Posterior vena cava (tissue), 2 donors: Measurements from ENCODE around the gene PLEKHM3. TPM values are rescaled to one million over a fixed set of nuclear protein-coding genes. Genes with fewer than 3 reads are reported as not detected.
"Not testable (repeated sequence)": the region's sequence is repeated elsewhere in the genome, so short reads cannot be mapped to it uniquely, and the experiment has no call there.

Experiments
- DNase-seq: peaks from one replicate; pipeline ENCODE4 v3.0.0-alpha.2; 2020; ENCODE audit warnings: low spot score
- intact Hi-C, 2 donors: fragments of 100-400 bp; cut with DNase I; formaldehyde crosslinking; loops; one replicate each; pipeline versions ENCODE4 v1.14.1 to v1.14.2; 2022 to 2023
- total RNA-seq, 2 donors: library from RNA; stranded (reverse); fragmentation: NEBNext Ultra II Directional; extraction: Animal tissue kit (Norgen Biotek cat#: 25700); gene quantifications; one replicate each; pipeline ENCODE4 v1.2.1, GENCODE V29; 2021
- donor health status: DM: yes; HTN: yes; CAD: no.
- donor health status: DM: yes; HTN: yes; CAD: no.

PLEKHM3 gene
- total RNA-seq, 2 donors from 2014 or later: 8.9 to 9.8 TPM

- DNase-seq: no peak
- intact Hi-C loops: no loop called here
These were observed 56.1 kb downstream of the PLEKHM3 start for GRCh38 chr2:207969249-207969648.

- DNase-seq: no peak
- intact Hi-C loops: no loop called here
These were observed 58.2 kb downstream of the PLEKHM3 start for GRCh38 chr2:207967121-207967520.

GRCh38 chr2:207960911-207961310 lies 64.4 kb downstream of the PLEKHM3 start:
- no peak for DNase-seq
- intact Hi-C loops: no loop called here

- intact Hi-C loops: no loop called here
- DNase-seq: no peak
These were observed 65.2 kb downstream of the PLEKHM3 start for GRCh38 chr2:207960090-207960489.

GRCh38 chr2:207956771-207957170 lies 68.6 kb downstream of the PLEKHM3 start:
- no peak for DNase-seq
- intact Hi-C loops: no loop called here

- intact Hi-C loops: no loop called here
- DNase-seq: no peak
These were observed 69.9 kb downstream of the PLEKHM3 start for GRCh38 chr2:207955456-207955855.

GRCh38 chr2:207953354-207953753 lies 72.0 kb downstream of the PLEKHM3 start:
- intact Hi-C loops: no loop called here
- DNase-seq: no peak

GRCh38 chr2:207952564-207953345 lies 72.6 kb downstream of the PLEKHM3 start:
- intact Hi-C loops: no loop called here
- no peak for DNase-seq

GRCh38 chr2:207951734-207952470 lies 73.4 kb downstream of the PLEKHM3 start:
- intact Hi-C loops: no loop called here
- no peak for DNase-seq

- intact Hi-C loops: no loop called here
These were observed 74.6 kb downstream of the PLEKHM3 start for GRCh38 chr2:207950761-207951114.

GRCh38 chr2:207950063-207950760 lies 75.1 kb downstream of the PLEKHM3 start:
- DNase-seq: no peak
- intact Hi-C loops: no loop called here

More at GRCh38 chr2:207950761-207951114, 74.6 kb downstream of the PLEKHM3 start:
- DNase-seq: no peak

- DNase-seq, intact Hi-C loops: not testable (repeated sequence)
These were observed 76.1 kb downstream of the PLEKHM3 start for GRCh38 chr2:207949245-207949644.

GRCh38 chr2:207944979-207945600 lies 80.2 kb downstream of the PLEKHM3 start:
- DNase-seq: no peak
- intact Hi-C loops: no loop called here

GRCh38 chr2:207944334-207944733 lies 81.0 kb downstream of the PLEKHM3 start:
- intact Hi-C loops: no loop called here
- no peak for DNase-seq

- intact Hi-C loops: no loop called here
- DNase-seq: no peak
These were observed 85.8 kb downstream of the PLEKHM3 start for GRCh38 chr2:207939342-207940108.

GRCh38 chr2:207938886-207939285 lies 86.4 kb downstream of the PLEKHM3 start:
- no peak for DNase-seq
- intact Hi-C loops: no loop called here

- intact Hi-C loops: no loop called here
- no peak for DNase-seq
These were observed 86.9 kb downstream of the PLEKHM3 start for GRCh38 chr2:207938415-207938814.

- intact Hi-C loops: no loop called here
- no peak for DNase-seq
These were observed 87.5 kb downstream of the PLEKHM3 start for GRCh38 chr2:207937823-207938222.

GRCh38 chr2:207937253-207937652 lies 88.1 kb downstream of the PLEKHM3 start:
- intact Hi-C loops: no loop called here

More at GRCh38 chr2:207937253-207937652, 88.1 kb downstream of the PLEKHM3 start:
- no peak for DNase-seq
